HEK293 (cell line): ENCODE measurements around the gene CFAP58.
A peak's percentile ranks its signal among the peaks of the same experiment; 100 is the strongest.

Source experiments
- PRDM1 ChIP-seq: fragments of 450-650 bp; formaldehyde crosslinking; IDR thresholded peaks from 2 replicates; pipeline ENCODE4; 2016; ENCODE audit warnings: missing biosample characterization, missing genetic modification characterization
- SALL2 ChIP-seq: fragments of 450-650 bp; formaldehyde crosslinking; IDR thresholded peaks from 2 replicates; pipeline ENCODE4 v1.5.0; 2017; ENCODE audit warnings: missing biosample characterization, mild to moderate bottlenecking, missing genetic modification characterization, borderline replicate concordance
- YY2 ChIP-seq: fragments of 450-650 bp; formaldehyde crosslinking; IDR thresholded peaks from 2 replicates; pipeline ENCODE4 v1.5.1; 2016; ENCODE audit warnings: missing biosample characterization, missing genetic modification characterization
- ZBTB20 ChIP-seq: fragments of 450-650 bp; formaldehyde crosslinking; IDR thresholded peaks from 2 replicates; pipeline ENCODE4 v1.5.1; 2016; ENCODE audit warnings: missing biosample characterization, missing genetic modification characterization
- ZBTB21 ChIP-seq: fragments of 450-650 bp; formaldehyde crosslinking; IDR thresholded peaks from 2 replicates; pipeline ENCODE4 v1.5.1; 2017; ENCODE audit warnings: missing biosample characterization, missing genetic modification characterization
- ZNF266 ChIP-seq: fragments of 450-650 bp; formaldehyde crosslinking; IDR thresholded peaks from 2 replicates; pipeline ENCODE4 v1.5.1; 2016; ENCODE audit warnings: missing biosample characterization, missing genetic modification characterization, low read depth
- ZNF660 ChIP-seq: fragments of 450-650 bp; IDR thresholded peaks from 2 replicates; pipeline ENCODE4 v1.5.1; 2018; ENCODE audit warnings: missing biosample characterization, mild to moderate bottlenecking, missing genetic modification characterization
- ZNF792 ChIP-seq: fragments of 450-650 bp; formaldehyde crosslinking; IDR thresholded peaks from 2 replicates; pipeline ENCODE4 v1.5.1; 2016; ENCODE audit warnings: missing biosample characterization, missing genetic modification characterization
- ZXDB ChIP-seq: fragments of 450-650 bp; formaldehyde crosslinking; IDR thresholded peaks from 2 replicates; pipeline ENCODE4 v1.5.1; 2016; ENCODE audit warnings: missing biosample characterization, missing genetic modification characterization
- TF ChIP-seq, protein P1 (sequence below): fragments of 450-650 bp; formaldehyde crosslinking; conservative IDR thresholded peaks from 2 replicates; pipeline ENCODE4 v1.5.1; 2016; ENCODE audit warnings: low read depth, missing biosample characterization, missing genetic modification characterization
- TF ChIP-seq, protein P2 (sequence below): fragments of 450-650 bp; formaldehyde crosslinking; conservative IDR thresholded peaks from 2 replicates; pipeline ENCODE4 v1.5.1; 2016; ENCODE audit warnings: low read depth, missing biosample characterization, missing genetic modification characterization
- TF ChIP-seq, protein P3 (sequence below): fragments of 450-650 bp; formaldehyde crosslinking; IDR thresholded peaks from 2 replicates; pipeline ENCODE4 v1.5.1; 2016; ENCODE audit warnings: missing biosample characterization, missing genetic modification characterization
- TF ChIP-seq, protein P4 (sequence below): fragments of 450-650 bp; formaldehyde crosslinking; IDR thresholded peaks from 2 replicates; pipeline ENCODE4 v1.5.1; 2016; ENCODE audit warnings: missing biosample characterization, missing genetic modification characterization, low read depth

The CFAP58 gene

DNA sequence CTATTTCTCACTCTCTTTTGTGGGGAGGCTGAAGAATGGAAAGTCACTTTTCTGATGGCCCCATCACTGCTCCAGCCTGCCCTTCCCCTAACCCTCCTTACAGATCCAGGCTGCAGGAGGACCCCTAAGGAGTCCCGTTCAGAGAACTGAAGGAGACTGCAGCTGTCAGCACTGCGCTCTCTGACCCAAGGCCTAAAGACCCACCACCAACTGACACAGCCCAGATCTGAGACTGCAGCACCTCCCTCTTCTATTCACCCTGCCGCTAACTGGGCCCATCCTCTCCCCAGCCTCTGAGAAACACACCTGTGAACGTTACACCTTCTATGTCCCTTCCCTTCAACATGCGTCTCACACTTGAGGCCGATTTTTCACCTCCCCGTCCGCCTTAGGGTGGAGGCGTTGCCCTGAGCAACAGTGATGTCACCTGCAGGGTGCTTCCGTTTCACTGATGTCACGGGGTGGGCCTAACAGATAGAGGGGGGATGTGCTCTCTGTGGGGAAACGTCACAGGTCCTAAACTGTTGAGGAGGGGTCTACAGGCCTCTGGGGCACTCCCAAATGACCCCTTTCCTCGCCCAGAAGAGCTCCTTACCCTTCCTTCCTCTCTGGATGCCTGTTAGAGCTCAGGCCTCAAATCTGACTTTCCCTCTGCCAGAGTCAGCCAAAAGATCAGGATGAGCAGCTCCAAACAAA is 20.5 kb upstream of the CFAP58 start (continued):
- TF ChIP-seq, protein P1, sequence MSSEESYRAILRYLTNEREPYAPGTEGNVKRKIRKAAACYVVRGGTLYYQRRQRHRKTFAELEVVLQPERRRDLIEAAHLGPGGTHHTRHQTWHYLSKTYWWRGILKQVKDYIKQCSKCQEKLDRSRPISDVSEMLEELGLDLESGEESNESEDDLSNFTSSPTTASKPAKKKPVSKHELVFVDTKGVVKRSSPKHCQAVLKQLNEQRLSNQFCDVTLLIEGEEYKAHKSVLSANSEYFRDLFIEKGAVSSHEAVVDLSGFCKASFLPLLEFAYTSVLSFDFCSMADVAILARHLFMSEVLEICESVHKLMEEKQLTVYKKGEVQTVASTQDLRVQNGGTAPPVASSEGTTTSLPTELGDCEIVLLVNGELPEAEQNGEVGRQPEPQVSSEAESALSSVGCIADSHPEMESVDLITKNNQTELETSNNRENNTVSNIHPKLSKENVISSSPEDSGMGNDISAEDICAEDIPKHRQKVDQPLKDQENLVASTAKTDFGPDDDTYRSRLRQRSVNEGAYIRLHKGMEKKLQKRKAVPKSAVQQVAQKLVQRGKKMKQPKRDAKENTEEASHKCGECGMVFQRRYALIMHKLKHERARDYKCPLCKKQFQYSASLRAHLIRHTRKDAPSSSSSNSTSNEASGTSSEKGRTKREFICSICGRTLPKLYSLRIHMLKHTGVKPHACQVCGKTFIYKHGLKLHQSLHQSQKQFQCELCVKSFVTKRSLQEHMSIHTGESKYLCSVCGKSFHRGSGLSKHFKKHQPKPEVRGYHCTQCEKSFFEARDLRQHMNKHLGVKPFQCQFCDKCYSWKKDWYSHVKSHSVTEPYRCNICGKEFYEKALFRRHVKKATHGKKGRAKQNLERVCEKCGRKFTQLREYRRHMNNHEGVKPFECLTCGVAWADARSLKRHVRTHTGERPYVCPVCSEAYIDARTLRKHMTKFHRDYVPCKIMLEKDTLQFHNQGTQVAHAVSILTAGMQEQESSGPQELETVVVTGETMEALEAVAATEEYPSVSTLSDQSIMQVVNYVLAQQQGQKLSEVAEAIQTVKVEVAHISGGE (tag by site-specific recombination) = no peak
- TF ChIP-seq SALL2 (tag by site-specific recombination) = no peak
- no peak for TF ChIP-seq ZNF660 (tag by site-specific recombination)
- TF ChIP-seq YY2 (tag by site-specific recombination) = no peak
- TF ChIP-seq, protein P2, sequence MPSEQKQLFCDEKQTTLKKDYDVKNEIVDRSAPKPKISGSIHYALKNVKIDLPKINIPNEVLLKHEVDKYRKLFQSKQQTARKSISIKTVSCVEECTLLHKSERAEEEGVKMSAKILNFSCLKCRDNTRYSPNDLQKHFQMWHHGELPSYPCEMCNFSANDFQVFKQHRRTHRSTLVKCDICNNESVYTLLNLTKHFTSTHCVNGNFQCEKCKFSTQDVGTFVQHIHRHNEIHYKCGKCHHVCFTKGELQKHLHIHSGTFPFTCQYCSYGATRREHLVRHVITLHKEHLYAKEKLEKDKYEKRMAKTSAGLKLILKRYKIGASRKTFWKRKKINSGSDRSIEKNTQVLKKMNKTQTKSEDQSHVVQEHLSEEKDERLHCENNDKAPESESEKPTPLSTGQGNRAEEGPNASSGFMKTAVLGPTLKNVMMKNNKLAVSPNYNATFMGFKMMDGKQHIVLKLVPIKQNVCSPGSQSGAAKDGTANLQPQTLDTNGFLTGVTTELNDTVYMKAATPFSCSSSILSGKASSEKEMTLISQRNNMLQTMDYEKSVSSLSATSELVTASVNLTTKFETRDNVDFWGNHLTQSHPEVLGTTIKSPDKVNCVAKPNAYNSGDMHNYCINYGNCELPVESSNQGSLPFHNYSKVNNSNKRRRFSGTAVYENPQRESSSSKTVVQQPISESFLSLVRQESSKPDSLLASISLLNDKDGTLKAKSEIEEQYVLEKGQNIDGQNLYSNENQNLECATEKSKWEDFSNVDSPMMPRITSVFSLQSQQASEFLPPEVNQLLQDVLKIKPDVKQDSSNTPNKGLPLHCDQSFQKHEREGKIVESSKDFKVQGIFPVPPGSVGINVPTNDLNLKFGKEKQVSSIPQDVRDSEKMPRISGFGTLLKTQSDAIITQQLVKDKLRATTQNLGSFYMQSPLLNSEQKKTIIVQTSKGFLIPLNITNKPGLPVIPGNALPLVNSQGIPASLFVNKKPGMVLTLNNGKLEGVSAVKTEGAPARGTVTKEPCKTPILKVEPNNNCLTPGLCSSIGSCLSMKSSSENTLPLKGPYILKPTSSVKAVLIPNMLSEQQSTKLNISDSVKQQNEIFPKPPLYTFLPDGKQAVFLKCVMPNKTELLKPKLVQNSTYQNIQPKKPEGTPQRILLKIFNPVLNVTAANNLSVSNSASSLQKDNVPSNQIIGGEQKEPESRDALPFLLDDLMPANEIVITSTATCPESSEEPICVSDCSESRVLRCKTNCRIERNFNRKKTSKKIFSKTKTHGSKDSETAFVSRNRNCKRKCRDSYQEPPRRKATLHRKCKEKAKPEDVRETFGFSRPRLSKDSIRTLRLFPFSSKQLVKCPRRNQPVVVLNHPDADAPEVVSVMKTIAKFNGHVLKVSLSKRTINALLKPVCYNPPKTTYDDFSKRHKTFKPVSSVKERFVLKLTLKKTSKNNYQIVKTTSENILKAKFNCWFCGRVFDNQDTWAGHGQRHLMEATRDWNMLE (tag by site-specific recombination) = no peak
- no peak for TF ChIP-seq ZNF266 (tag by site-specific recombination)
- peak; percentile 33; the same call in 1 of the 2 replicates for TF ChIP-seq PRDM1 (tag by site-specific recombination)
- TF ChIP-seq, protein P3, sequence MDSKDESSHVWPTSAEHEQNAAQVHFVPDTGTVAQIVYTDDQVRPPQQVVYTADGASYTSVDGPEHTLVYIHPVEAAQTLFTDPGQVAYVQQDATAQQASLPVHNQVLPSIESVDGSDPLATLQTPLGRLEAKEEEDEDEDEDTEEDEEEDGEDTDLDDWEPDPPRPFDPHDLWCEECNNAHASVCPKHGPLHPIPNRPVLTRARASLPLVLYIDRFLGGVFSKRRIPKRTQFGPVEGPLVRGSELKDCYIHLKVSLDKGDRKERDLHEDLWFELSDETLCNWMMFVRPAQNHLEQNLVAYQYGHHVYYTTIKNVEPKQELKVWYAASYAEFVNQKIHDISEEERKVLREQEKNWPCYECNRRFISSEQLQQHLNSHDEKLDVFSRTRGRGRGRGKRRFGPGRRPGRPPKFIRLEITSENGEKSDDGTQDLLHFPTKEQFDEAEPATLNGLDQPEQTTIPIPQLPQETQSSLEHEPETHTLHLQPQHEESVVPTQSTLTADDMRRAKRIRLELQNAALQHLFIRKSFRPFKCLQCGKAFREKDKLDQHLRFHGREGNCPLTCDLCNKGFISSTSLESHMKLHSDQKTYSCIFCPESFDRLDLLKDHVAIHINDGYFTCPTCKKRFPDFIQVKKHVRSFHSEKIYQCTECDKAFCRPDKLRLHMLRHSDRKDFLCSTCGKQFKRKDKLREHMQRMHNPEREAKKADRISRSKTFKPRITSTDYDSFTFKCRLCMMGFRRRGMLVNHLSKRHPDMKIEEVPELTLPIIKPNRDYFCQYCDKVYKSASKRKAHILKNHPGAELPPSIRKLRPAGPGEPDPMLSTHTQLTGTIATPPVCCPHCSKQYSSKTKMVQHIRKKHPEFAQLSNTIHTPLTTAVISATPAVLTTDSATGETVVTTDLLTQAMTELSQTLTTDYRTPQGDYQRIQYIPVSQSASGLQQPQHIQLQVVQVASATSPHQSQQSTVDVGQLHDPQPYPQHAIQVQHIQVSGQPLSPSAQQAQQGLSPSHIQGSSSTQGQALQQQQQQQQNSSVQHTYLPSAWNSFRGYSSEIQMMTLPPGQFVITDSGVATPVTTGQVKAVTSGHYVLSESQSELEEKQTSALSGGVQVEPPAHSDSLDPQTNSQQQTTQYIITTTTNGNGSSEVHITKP (tag by site-specific recombination) = peak; percentile 99
- TF ChIP-seq ZBTB20 (tag by site-specific recombination) = no peak
- TF ChIP-seq, protein P4, sequence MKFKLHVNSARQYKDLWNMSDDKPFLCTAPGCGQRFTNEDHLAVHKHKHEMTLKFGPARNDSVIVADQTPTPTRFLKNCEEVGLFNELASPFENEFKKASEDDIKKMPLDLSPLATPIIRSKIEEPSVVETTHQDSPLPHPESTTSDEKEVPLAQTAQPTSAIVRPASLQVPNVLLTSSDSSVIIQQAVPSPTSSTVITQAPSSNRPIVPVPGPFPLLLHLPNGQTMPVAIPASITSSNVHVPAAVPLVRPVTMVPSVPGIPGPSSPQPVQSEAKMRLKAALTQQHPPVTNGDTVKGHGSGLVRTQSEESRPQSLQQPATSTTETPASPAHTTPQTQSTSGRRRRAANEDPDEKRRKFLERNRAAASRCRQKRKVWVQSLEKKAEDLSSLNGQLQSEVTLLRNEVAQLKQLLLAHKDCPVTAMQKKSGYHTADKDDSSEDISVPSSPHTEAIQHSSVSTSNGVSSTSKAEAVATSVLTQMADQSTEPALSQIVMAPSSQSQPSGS = peak; percentile 82
- peak; percentile 26; the same call in 1 of the 2 replicates for TF ChIP-seq ZBTB21 (tag by site-specific recombination)
- TF ChIP-seq ZXDB = no peak
- TF ChIP-seq ZNF792 (tag by site-specific recombination) = no peak
